Chondrocyte (in vitro differentiated cells): ENCODE data around the gene ANAPC2. TPM values are rescaled to one million over a fixed set of nuclear protein-coding genes. Genes with fewer than 3 reads are reported as not detected.

Experiments used
- DNase-seq: peaks from one replicate; pipeline ENCODE4 v3.0.0; 2021; ENCODE audit warnings: mixed read lengths, low spot score
- H3K27ac Mint-ChIP-seq: one replicate; pipeline ENCODE4 v1.8.0; 2021; ENCODE audit warnings: mild to moderate bottlenecking, moderate library complexity, mixed read lengths; ENCODE audit not compliant: unreplicated experiment
- H3K27me3 Mint-ChIP-seq: 2 replicates; pipeline ENCODE4 v1.8.0; 2021; ENCODE audit warnings: low read depth, mixed read lengths
- H3K36me3 Mint-ChIP-seq: 2 replicates; pipeline ENCODE4 v1.8.0; 2021; ENCODE audit warnings: low read depth, mixed read lengths
- H3K4me1 Mint-ChIP-seq: 2 replicates; pipeline ENCODE4 v1.8.0; 2021; ENCODE audit warnings: low read depth, mild to moderate bottlenecking, mixed read lengths
- H3K4me3 Mint-ChIP-seq: one replicate; pipeline ENCODE4 v1.8.0; 2021; ENCODE audit warnings: mild to moderate bottlenecking, moderate library complexity, mixed read lengths; ENCODE audit not compliant: unreplicated experiment
- H3K9me3 Mint-ChIP-seq: 2 replicates; pipeline ENCODE4 v1.8.0; 2021; ENCODE audit warnings: low read depth, mixed read lengths
- microRNA-seq: library from miRNA; unstranded; fragments of <30 nt; microRNA quantifications from one replicate; pipeline ENCODE4 v1.2.0, GENCODE V29; 2020; ENCODE audit warnings: borderline number of aligned reads
- total RNA-seq: library from RNA; stranded (reverse); gene quantifications from 3 replicates; pipeline ENCODE4 v1.2.1, GENCODE V29; 2021
- TF ChIP-seq, protein P1 (sequence below): fragments of 200-600 bp; sonication (generic); IDR thresholded peaks from 2 replicates; pipeline ENCODE4 v1.5.0; 2021; ENCODE audit warnings: antibody characterized with exemption, mild to moderate bottlenecking, moderate library complexity

ANAPC2 gene
- total RNA-seq, 1 donor from 2014 or later, result 41.0 TPM

- no peaks in the 10 kb centered on the region for H3K36me3 Mint-ChIP-seq
- TF ChIP-seq, protein P1, sequence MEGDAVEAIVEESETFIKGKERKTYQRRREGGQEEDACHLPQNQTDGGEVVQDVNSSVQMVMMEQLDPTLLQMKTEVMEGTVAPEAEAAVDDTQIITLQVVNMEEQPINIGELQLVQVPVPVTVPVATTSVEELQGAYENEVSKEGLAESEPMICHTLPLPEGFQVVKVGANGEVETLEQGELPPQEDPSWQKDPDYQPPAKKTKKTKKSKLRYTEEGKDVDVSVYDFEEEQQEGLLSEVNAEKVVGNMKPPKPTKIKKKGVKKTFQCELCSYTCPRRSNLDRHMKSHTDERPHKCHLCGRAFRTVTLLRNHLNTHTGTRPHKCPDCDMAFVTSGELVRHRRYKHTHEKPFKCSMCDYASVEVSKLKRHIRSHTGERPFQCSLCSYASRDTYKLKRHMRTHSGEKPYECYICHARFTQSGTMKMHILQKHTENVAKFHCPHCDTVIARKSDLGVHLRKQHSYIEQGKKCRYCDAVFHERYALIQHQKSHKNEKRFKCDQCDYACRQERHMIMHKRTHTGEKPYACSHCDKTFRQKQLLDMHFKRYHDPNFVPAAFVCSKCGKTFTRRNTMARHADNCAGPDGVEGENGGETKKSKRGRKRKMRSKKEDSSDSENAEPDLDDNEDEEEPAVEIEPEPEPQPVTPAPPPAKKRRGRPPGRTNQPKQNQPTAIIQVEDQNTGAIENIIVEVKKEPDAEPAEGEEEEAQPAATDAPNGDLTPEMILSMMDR, result no peak
- no peaks in the 10 kb centered on the region for H3K9me3 Mint-ChIP-seq
- peak overlapping the region; percentile 17 for H3K27ac Mint-ChIP-seq
- peak; percentile 50 for DNase-seq
- H3K4me3 Mint-ChIP-seq, result peak overlapping the region; percentile 75
- H3K27me3 Mint-ChIP-seq, result no peaks in the 10 kb centered on the region
- H3K4me1 Mint-ChIP-seq, result peaks cover 26% of the 10 kb centered on the region
Observed at GRCh38 chr9:137127301-137128157, 60.8 kb downstream of the ANAPC2 start.

DNA sequence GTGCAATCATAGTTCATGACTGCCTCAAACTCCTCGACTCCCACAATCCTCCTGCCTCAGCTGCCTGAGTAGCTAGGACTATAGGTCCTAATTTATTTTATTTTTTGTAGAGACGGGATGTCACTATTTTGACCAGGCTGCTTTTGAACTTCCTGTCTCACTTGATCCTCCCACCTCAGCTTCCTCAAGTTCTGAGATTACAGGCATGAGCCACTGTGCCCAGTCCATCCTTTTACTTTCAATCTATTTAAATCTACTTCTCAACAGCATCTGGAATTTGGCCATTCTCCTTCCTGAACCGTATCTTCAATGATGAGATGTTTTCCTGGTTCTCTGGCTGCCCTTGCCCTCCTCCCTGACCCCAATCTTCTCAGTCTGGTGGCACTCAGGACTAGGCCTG is 61.6 kb downstream of the ANAPC2 start:
- peak overlapping the region; percentile 49 for H3K27ac Mint-ChIP-seq
- no peak overlapping the region for H3K4me3 Mint-ChIP-seq

More for the DNA sequence above, 61.6 kb downstream of the ANAPC2 start:
- no peaks in the 10 kb centered on the region for H3K36me3 Mint-ChIP-seq
- TF ChIP-seq, protein P1, result no peak
- peaks cover 31% of the 10 kb centered on the region for H3K4me1 Mint-ChIP-seq
- no peaks in the 10 kb centered on the region for H3K27me3 Mint-ChIP-seq
- DNase-seq, result no peak
- H3K9me3 Mint-ChIP-seq, result no peaks in the 10 kb centered on the region

Small RNA genes within 50 kb of the gene (microRNA-seq; reads per million reads assigned to microRNA genes)
- not detected for gene MIR3621

Other genes with a start within 250 kb of the ANAPC2 start
- 79.2 to 87.5 TPM (median 84.3 TPM) in 3 replicates for gene FBXW5, start 243.8 kb downstream of the ANAPC2 start, total RNA-seq
- 2.2 TPM in 1 of 3 replicates, not detected in the others for gene C8G, start 243.3 kb downstream of the ANAPC2 start, total RNA-seq
- gene LCN12, start 236.3 kb downstream of the ANAPC2 start, total RNA-seq, result 0.51 to 0.60 TPM in 2 of 3 replicates, not detected in the other
- gene PTGDS, start 211.1 kb downstream of the ANAPC2 start, total RNA-seq, result 24.2 to 80.4 TPM (median 76.8 TPM) in 3 replicates
- 0.15 to 5.8 TPM (median 5.2 TPM) in 3 replicates for gene LCNL1, start 205.6 kb downstream of the ANAPC2 start, total RNA-seq
- gene PAXX, start 196.1 kb downstream of the ANAPC2 start, total RNA-seq, result 34.4 to 38.7 TPM (median 36.8 TPM) in 3 replicates
- 4.9 to 5.5 TPM in 2 of 3 replicates, not detected in the other for gene CLIC3, start 192.0 kb downstream of the ANAPC2 start, total RNA-seq
- gene ABCA2, start 160.3 kb downstream of the ANAPC2 start, total RNA-seq, result 55.3 to 62.4 TPM (median 59.1 TPM) in 3 replicates
- gene FUT7, start 156.5 kb downstream of the ANAPC2 start, total RNA-seq, result not detected in 3 replicates
- 88.1 to 90.8 TPM (median 88.7 TPM) in 3 replicates for gene NPDC1, start 142.4 kb downstream of the ANAPC2 start, total RNA-seq
- 0.15 TPM in 1 of 3 replicates, not detected in the others for gene ENTPD2, start 134.5 kb downstream of the ANAPC2 start, total RNA-seq
- gene SAPCD2, start 118.0 kb downstream of the ANAPC2 start, total RNA-seq, result 0.87 to 3.2 TPM (median 2.5 TPM) in 3 replicates
- gene UAP1L1, start 111.0 kb downstream of the ANAPC2 start, total RNA-seq, result 26.1 to 44.0 TPM (median 41.7 TPM) in 3 replicates
- 105 to 117 TPM (median 106 TPM) in 3 replicates for gene MAN1B1, start 101.6 kb downstream of the ANAPC2 start, total RNA-seq
- 54.0 to 85.0 TPM (median 82.2 TPM) in 3 replicates for gene DPP7, start 73.8 kb downstream of the ANAPC2 start, total RNA-seq
- 0.07 TPM in 1 of 3 replicates, not detected in the others for gene GRIN1, start 49.4 kb downstream of the ANAPC2 start, total RNA-seq
- not detected in 3 replicates for gene LRRC26, start 18.5 kb downstream of the ANAPC2 start, total RNA-seq
- not detected in 3 replicates for gene TMEM210, start 16.5 kb downstream of the ANAPC2 start, total RNA-seq
- gene SSNA1, start 116 bp upstream of the ANAPC2 start, total RNA-seq, result 54.5 to 57.8 TPM (median 55.5 TPM) in 3 replicates
- gene TPRN, start 12.2 kb upstream of the ANAPC2 start, total RNA-seq, result 19.5 to 20.0 TPM (median 19.7 TPM) in 3 replicates
- 34.9 to 36.8 TPM (median 36.7 TPM) in 3 replicates for gene TMEM203, start 17.1 kb upstream of the ANAPC2 start, total RNA-seq
- gene NDOR1, start 17.1 kb upstream of the ANAPC2 start, total RNA-seq, result 10.8 to 17.7 TPM (median 13.2 TPM) in 3 replicates
- 3.3 to 4.4 TPM (median 3.6 TPM) in 3 replicates for gene RNF208, start 33.7 kb upstream of the ANAPC2 start, total RNA-seq
- 0.44 to 0.92 TPM (median 0.79 TPM) in 3 replicates for gene CYSRT1, start 36.6 kb upstream of the ANAPC2 start, total RNA-seq
- 0.22 TPM in 1 of 3 replicates, not detected in the others for gene RNF224, start 38.9 kb upstream of the ANAPC2 start, total RNA-seq
- not detected in 3 replicates for gene SLC34A3, start 42.3 kb upstream of the ANAPC2 start, total RNA-seq
- gene TUBB4B, start 52.7 kb upstream of the ANAPC2 start, total RNA-seq, result 117 to 155 TPM (median 121 TPM) in 3 replicates
- not detected in 3 replicates for gene STPG3, start 62.7 kb upstream of the ANAPC2 start, total RNA-seq
- 48.0 to 55.1 TPM (median 52.4 TPM) in 3 replicates for gene NELFB, start 66.8 kb upstream of the ANAPC2 start, total RNA-seq
- gene TOR4A, start 89.2 kb upstream of the ANAPC2 start, total RNA-seq, result 0.85 to 3.5 TPM (median 3.4 TPM) in 3 replicates
- 0.39 to 6.9 TPM (median 6.7 TPM) in 3 replicates for gene NRARP, start 113.7 kb upstream of the ANAPC2 start, total RNA-seq
- 10.7 to 15.7 TPM (median 11.6 TPM) in 3 replicates for gene EXD3, start 234.6 kb upstream of the ANAPC2 start, total RNA-seq
- 0.97 to 2.5 TPM (median 2.0 TPM) in 3 replicates for gene NOXA1, start 234.8 kb upstream of the ANAPC2 start, total RNA-seq